ENCODE measurements around the gene MEG3. TPM values are rescaled to one million over a fixed set of nuclear protein-coding genes. Genes with fewer than 3 reads are reported as not detected.

Gene MEG3
- total and polyA plus RNA-seq, 12 donors = 86.6 to 8,129 (median 728) TPM

DNA sequence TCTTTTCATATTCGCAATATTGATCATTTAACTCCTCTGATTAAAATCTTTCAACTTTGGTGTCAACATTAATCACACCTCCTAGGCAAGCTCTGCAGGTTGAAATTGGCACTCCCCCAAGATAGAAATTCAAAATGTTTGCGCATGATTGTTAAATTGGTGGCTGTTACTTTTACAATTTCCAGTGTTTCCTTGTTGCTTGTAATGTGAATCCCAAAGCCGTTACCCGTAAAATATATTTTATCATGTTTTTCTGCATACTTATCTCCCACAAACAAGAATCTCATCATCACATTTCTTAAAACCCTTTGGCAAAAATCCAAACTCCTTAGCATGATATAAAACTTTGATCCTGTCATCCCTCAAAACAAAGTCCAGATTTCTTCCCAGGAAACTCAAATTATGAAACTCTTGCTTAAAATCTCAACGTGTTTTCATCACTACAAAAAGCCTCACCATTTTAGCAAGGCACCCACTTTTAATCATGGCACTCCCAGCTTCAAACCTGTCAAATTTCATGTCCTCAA lies 62.9 kb downstream of the MEG3 start:
- no peaks in the 10 kb centered on the region for H3K9me3 ChIP-seq (replicated peaks in 1 of 3)
- no peak overlapping the region for H3K4me3 ChIP-seq
- intact Hi-C loops (cut with DNase I) = no loop called here
- WGBS, 4 donors = 65 to 69% (median 67%) methylated on average over 5 of the region's 5 CpGs
- no peak overlapping the region for H3K27ac ChIP-seq
- DNase-seq = no peak
- peaks cover 0 to 56% of the 10 kb centered on the region in 2 donors for H3K36me3 ChIP-seq (replicated peaks in 1 of 2)
- no peaks in the 10 kb centered on the region for H3K27me3 ChIP-seq
- no peak for TF ChIP-seq POLR2A (IDR thresholded peaks at IDR 0.05)
- TF ChIP-seq CTCF (IDR thresholded peaks at IDR 0.05) = no peak
- peaks cover 3 to 31% of the 10 kb centered on the region in 2 donors for H3K4me1 ChIP-seq (replicated peaks in 1 of 2)

- DNase-seq = peak in 4 of 7 donors; percentile 1 to 49 (median 7)
- Histone ChIP-seq H3K36me3 (replicated peaks in 1 of 2) (peaks cover 0 to 52% of the 10 kb centered on the region in 2 donors), H3K4me1 (replicated peaks in 1 of 2) (peaks cover 3 to 36% of the 10 kb centered on the region in 2 donors), H3K27ac (no peak overlapping the region), H3K4me3 (no peak overlapping the region), H3K27me3 (no peaks in the 10 kb centered on the region), H3K9me3 (replicated peaks in 1 of 3) (no peaks in the 10 kb centered on the region)
- WGBS, 4 donors = 90 to 97% (median 94%) methylated on average over 6 of the region's 6 CpGs
- TF ChIP-seq CTCF (IDR thresholded peaks at IDR 0.05) = no peak
- TF ChIP-seq POLR2A (IDR thresholded peaks at IDR 0.05) = no peak
- intact Hi-C loops (cut with DNase I) = no loop called here
These were observed 63.7 kb downstream of the MEG3 start for GRCh38 chr14:100889641-100890040.

GRCh38 chr14:100890061-100890850 lies 64.3 kb downstream of the MEG3 start:
- Histone ChIP-seq H3K27me3 (no peaks in the 10 kb centered on the region), H3K4me3 (no peak overlapping the region), H3K27ac (no peak overlapping the region), H3K4me1 (replicated peaks in 1 of 2) (peaks cover 3 to 41% of the 10 kb centered on the region in 2 donors), H3K9me3 (replicated peaks in 1 of 3) (no peaks in the 10 kb centered on the region), H3K36me3 (replicated peaks in 1 of 2) (peaks cover 0 to 50% of the 10 kb centered on the region in 2 donors)
- intact Hi-C loops (cut with DNase I) = no loop called here
- WGBS, 4 donors = 76 to 87% (median 84%) methylated on average over 6 to 8 of the region's 8 CpGs
- no peak for TF ChIP-seq POLR2A (IDR thresholded peaks at IDR 0.05)
- no peak for TF ChIP-seq CTCF (IDR thresholded peaks at IDR 0.05)
- peak in 6 of 7 donors; percentile 6 to 50 (median 11) for DNase-seq

- intact Hi-C loops (cut with DNase I) = no loop called here
- Histone ChIP-seq H3K4me1 (replicated peaks in 1 of 2) (peaks cover 3 to 46% of the 10 kb centered on the region in 2 donors), H3K9me3 (replicated peaks in 1 of 3) (no peaks in the 10 kb centered on the region), H3K27me3 (no peaks in the 10 kb centered on the region), H3K27ac (no peak overlapping the region), H3K4me3 (no peak overlapping the region), H3K36me3 (replicated peaks in 1 of 2) (peaks cover 0 to 48% of the 10 kb centered on the region in 2 donors)
- peak in 5 of 7 donors; percentile 1 to 50 (median 10) for DNase-seq
- TF ChIP-seq CTCF (IDR thresholded peaks at IDR 0.05) (no peak), POLR2A (IDR thresholded peaks at IDR 0.05) (no peak)
- WGBS, 4 donors = 85 to 95% (median 88%) methylated on average over 10 of the region's 10 CpGs
These were observed 65.1 kb downstream of the MEG3 start for GRCh38 chr14:100891051-100891450.

Measured in adrenal gland (tissue), 12 donors.